Stimulated activated CD4-positive, alpha-beta T cell treated with anti-CD3 and anti-CD28 coated beads, Interleukin-12 subunit alpha, Interleukin-12 subunit beta, amount 100 ng/mL, for 24 hours (primary cell): ENCODE results near the gene INPP5J.
A peak's percentile ranks its signal among the peaks of the same experiment; 100 is the strongest.
"Not testable (repeated sequence)": the region's sequence is repeated elsewhere in the genome, so short reads cannot be mapped to it uniquely, and the experiment has no call there.

ENCODE experiments used
- DNase-seq, 2 experiments: peaks; one replicate each; pipeline ENCODE4 v3.0.0-alpha.2; 2020; ENCODE audit warnings: low read depth in 2 of 2

Gene INPP5J

GRCh38 chr22:31102441-31103081, 20.2 kb upstream of the INPP5J start:
- DNase-seq, result no peak

- no peak for DNase-seq
Measured at GRCh38 chr22:31103111-31103510, 19.7 kb upstream of the INPP5J start.

DNA sequence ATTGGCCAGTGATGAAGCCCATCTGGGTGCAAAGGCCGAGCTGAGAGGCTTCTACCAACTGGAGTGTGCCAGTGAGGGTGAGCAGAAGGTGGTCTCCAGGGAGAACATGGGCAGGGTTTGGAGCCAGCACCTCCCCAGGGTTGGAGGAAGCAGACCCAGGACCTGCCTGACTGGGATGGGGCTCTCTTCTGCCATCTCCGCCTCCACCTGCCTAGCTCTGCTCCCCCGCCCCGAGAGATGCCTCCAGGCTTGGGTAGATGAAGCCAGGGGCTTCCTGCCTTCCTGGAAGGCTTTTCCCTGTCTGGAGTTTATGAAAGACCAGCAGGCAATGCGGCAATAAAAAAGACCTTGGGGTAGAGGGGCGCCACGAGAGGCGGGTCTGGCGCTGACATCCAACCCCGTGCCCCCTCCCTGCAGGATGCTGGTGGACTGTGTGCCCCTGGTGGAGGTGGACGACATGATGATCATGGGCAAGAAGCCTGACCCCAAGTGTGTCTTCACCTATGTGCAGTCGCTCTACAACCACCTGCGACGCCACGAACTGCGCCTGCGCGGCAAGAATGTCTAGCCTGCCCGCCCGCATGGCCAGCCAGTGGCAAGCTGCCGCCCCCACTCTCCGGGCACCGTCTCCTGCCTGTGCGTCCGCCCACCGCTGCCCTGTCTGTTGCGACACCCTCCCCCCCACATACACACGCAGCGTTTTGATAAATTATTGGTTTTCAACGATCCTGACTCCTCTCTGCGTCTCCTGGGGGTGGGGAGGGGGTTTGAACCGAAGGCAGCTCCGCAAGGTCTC, 18.7 kb upstream of the INPP5J start:
- DNase-seq, result no peak

DNA sequence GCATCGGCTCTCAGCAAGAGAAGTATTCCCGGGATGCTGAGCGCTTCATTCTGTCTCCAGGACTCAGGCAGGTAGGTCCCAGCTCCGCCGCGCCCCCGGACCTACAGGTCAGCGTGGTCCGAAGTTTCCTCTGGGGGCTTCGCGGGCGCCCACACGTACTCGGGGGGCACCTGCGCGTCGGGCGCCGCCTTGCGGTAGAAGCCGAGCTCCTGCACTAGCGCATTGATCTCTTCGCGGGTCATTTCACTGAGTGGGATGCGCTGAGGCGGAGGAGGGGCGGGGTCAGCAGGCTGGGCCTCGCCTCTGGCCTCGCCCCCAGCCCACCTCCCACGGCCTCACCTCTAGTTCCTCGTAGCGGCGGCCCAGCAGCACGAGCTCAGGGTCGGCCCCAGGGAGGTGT, 17.9 kb upstream of the INPP5J start:
- DNase-seq, result no peak

GRCh38 chr22:31105282-31105929, 17.4 kb upstream of the INPP5J start:
- DNase-seq, result no peak

DNA sequence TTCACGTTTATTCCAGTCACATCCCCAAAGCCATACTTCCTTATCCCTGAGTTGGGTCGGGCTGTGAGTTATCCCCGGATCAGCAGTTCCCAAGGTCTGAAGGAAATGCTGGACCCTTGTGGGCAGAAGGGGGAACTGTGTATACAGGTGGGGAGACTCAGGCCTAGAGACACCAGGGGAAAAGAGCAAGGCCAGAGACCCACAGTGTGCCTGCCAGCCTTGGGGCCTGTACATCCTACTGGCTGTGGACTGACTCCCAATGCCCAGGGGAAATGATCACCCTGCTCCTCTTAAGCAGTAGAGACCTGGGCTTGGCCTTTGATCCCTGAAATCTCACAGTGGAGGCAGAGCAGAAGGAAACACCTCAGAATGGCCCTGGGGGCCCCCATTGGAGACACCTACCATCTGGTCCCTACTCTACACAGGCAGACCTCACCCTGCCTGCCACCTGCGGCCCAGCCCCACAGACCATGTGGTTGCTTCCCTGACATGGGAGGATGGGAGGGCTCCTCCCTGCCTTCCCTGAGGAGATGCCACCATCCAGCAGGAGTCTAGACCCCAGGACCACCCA, 16.7 kb upstream of the INPP5J start:
- no peak for DNase-seq

GRCh38 chr22:31106731-31107177, 16.0 kb upstream of the INPP5J start:
- no peak for DNase-seq

DNA sequence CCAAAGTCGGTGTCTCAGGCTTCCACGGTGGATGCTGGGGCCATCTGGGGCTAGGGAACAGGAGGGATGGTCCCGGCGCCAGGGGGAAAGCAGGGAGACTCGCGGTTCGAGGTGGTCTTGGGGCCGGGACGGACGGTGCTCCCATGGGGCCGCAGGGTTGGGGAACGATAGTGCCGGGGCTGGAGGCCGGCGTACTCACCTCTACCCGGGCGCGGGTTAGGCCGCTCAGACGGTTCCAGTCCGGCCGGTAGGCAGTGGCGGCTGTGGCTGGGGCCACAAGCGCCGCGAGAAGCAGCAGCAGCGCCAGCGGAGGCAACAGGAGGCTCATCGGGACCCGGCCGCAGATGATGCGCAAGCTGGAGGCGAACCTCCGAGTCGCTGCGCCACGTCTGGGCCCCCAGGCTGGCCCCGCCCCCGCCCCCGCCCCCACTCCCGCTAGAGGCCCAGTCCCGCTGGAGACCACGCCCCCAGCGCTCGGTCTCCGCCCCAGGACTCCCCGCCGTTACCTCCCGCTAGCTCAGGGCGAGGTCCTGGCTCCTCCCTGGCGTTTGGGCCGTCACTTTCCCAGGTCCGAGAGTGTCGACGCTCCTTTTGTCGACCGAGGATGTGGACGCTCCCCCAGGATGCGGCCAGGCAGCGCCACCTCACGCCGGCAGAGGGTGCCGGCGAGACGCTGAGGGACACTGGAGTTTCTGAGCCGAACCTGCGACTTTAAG, 15.4 kb upstream of the INPP5J start, which contains the start of gene SELENOM:
Gene SELENOM, minus strand, starts transcription at position 391 of the 716 bp plus-strand sequence. Its CDS starts 63 bp downstream, at position 328.
- DNase-seq, result peak; percentile 73 to 86

- DNase-seq, result no peak
Measured at GRCh38 chr22:31107894-31108218, 14.9 kb upstream of the INPP5J start.

GRCh38 chr22:31112547-31113091, 10.1 kb upstream of the INPP5J start:
- not testable (repeated sequence) for DNase-seq

DNA sequence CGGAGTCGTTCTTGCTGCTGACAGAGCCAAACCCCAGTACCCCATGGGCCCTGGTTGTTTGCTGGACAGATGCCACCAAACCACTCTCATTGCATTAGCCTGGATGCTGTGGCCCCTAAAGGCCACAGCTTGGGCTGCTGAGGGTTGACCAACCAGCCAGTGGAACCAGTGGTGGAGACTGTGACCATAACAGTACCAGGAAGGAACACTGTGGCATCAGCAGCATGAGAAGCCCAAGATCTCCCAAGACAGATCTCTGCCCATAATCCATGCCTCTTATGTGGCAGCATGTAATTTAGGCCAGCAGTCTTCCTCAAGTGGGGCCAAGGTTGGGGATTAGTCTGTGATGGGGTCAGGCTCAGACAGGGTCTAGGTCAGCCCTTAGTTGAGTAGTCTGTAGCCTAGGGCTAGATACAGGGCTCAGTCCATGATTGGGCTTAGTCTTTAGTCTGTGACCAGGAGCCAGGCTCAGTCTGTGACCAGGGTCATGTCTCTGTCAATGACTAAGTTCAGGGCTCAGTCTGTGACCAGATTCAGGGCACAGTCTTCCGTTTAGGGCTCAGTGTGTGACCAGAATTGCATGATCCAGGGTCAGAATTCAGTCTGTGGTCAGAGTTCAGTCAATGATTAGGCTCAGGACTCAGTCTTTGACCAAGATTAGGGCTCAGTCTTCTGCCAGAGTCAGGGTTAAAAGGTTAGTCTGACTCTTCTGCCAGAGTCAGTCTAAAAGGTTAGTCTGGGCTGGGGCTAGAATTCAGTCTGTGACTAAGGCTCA, 4.5 kb upstream of the INPP5J start:
- no peak for DNase-seq

DNA sequence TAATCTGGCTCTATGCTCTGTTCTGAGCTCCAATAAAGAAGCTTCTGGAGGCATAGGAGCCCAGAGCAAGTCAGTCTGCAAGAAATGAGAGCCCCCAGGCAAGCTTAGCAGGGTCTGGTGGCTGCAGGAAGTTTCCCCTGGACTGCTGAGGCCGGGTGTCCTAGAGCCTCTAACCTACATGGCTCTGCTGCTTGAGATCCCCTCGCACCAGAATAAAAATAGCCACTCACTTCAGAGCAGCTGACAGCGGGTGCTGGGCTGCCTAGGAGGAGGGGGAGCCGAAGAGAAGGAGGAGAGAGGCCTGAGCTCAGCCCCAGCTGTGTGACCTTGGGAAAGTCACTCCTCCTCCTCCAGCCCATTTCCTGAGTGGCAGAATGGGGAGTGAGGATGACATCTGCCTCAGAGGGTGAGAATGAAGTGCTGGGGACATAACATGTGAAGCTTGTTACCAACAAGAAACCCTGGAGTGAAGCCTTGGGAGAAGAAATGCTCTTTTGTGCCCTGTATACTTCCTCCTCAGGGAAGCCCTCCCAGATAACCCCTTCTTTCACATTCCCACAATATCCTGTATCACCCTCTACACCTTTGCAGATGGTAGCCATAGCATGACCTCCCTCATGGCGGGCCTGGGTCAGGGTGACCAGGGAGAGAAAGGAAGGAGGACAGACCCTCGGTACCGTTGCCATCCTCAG, 3.6 kb upstream of the INPP5J start:
- no peak for DNase-seq

DNA sequence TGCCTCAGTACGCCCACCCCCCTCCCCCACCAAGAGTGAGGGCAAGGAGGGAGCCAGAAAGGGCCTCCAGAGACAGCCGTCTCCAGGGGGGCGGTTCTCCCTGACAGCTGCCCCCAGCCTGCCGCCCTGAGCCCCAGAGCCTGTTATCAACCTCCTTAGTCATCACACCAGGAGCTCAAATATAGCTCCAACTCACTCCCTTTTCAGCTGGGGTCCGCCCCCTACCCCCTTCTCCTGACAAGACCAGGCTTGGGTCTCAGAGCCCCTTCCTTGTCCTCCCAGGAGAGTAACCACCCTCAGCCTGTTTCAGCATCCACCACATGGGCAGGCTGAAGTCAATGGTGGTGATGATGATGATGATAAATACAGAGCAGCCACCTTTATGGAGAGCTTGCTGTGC, 2.5 kb upstream of the INPP5J start:
- DNase-seq, result no peak

DNA sequence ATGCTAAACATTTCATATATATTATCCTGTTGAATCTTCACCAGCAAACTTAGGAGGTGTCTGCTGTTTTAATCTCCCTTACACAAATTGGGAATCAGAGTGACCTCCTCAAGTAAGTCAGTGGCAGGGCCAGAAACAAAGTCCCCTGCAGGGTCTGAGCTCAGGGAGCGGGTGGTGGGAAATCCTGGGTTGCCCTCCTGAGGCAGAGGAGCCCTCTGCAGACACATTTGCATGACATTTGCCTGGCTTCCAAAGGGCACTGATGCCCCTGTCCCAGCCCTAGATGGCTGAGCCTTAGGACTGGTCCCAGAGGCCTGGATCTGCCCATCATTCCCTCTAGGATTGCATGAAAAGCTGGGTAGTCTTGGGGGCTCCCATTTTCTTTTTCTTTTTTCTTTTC, 2.1 kb upstream of the INPP5J start:
- no peak for DNase-seq

DNA sequence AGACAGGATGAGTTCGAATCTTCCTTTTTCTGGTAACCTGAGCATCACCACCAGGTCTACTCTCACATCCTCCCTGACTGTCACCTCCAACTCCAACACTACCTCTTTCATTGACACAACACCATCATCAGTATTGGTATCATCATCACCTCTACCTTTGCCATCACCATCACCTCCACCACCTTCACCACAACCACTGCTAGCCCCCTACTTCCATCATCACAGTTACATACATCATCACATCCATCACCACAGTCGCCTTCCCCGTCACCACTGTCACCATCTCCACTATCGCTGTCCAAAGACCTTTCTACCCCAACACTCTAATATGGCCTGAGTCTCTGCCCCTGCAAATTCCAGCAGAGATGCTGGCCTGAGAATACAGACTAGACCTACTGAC, 1.4 kb upstream of the INPP5J start:
- DNase-seq, result no peak

- no peak for DNase-seq
Measured at GRCh38 chr22:31122196-31122531, 602 bp upstream of the INPP5J start.

DNA sequence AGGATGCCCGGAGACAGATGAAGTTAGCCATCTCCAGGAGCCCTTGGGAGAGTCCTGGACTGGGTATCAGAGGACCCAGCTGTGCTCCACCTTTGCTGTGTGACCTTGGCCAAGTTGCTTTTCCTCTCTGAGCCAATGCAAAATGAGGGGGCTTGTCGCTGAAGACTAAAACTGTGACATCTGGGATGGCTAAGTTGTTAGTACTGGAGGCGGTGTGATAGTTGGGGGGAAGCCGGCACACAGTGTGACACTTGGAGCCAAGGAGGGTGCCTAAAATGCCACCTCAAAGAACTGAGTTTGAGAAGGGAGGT, 481 bp downstream of the INPP5J start:
- DNase-seq, result no peak

GRCh38 chr22:31124290-31124689, 1.5 kb downstream of the INPP5J start:
- no peak for DNase-seq

- DNase-seq, result no peak
Measured at GRCh38 chr22:31124811-31125465, 2.2 kb downstream of the INPP5J start.

DNA sequence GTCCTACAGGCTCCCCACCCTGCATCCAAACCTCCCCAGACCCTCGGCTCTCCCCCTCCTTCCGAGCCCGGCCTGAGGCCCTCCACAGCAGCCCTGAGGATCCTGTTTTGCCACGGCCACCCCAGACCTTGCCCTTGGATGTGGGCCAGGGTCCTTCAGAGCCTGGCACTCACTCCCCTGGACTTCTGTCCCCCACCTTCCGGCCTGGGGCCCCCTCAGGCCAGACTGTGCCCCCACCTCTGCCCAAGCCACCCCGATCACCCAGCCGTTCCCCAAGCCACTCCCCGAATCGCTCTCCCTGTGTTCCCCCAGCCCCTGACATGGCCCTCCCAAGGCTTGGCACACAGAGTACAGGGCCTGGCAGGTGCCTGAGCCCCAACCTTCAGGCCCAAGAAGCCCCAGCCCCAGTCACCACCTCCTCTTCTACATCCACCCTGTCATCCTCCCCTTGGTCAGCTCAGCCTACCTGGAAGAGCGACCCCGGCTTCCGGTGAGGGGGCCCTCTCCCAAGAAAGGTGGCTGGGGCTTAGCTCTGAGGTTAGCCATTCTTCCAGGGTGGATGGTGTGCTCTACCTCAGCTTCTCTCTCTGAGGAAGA, 2.9 kb downstream of the INPP5J start:
- no peak for DNase-seq
